Mucosa of gallbladder (tissue), 1 donor: ENCODE data around the gene GRIN2A. TPM values are rescaled to one million over a fixed set of nuclear protein-coding genes. Genes with fewer than 3 reads are reported as not detected.

ENCODE experiments used
- DNase-seq: peaks from one replicate; pipeline ENCODE4 v3.0.0-alpha.2; 2020; ENCODE audit warnings: low spot score
- total RNA-seq: library from RNA; stranded (reverse); gene quantifications from one replicate; pipeline ENCODE4 v1.2.1, GENCODE V29; 2021
- donor health status: DM: no; HTN: no; CAD: no.

Gene GRIN2A
- total RNA-seq, 1 donor from 2014 or later: 62.8 TPM

DNA sequence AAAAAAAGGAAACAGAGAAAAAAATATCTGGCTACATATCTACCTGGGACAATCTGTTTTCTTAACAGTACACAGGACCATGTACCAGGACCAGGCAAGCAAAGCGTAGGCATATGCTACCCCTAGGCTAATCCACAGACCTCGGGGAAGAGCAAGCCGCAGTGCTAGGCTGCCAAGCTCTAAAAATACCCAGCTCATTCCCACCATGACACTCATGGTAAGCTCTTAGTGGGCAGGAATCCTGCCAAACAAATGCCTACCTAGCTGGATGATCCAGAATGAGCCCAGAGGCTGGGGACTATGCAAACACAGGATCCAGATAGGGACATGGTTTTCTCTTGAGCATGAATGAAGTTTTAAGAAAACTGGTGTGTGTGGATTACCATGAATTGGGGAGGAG lies 95.6 kb downstream of the GRIN2A start:
- no peak for DNase-seq

DNA sequence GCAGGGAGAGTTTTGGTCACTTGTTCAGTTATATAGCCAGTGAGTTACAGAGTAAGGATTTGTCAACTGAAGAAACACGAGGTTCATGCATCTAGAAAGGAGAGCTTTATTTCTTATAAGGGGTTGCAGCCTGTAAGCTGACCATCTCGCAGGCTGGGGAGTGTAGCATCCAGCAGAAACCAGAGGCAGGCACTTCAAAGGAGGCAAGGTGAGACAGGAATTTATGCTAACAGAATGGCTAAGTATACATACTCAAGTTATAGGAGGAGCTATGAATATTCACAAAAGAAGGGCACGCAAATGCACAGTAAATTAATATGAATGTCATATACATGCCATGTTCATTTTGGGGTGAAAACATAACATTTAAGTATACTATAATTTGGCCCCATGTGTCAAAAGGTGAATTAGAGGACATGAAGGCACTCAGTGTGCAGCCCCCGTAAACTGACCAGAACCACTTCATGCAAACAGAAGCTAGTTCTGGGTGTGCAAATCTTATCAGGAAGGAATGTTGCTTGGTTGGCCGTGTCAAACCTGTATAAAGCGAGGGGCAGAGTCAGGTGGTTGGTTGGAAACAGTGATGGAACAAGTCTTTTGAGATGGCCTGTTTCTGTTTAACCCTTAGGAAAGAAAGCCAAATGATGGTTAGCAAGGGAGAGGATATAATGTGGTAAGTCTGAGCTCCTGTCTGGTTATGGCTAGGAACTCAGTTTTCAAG lies 97.0 kb downstream of the GRIN2A start:
- DNase-seq: no peak

DNA sequence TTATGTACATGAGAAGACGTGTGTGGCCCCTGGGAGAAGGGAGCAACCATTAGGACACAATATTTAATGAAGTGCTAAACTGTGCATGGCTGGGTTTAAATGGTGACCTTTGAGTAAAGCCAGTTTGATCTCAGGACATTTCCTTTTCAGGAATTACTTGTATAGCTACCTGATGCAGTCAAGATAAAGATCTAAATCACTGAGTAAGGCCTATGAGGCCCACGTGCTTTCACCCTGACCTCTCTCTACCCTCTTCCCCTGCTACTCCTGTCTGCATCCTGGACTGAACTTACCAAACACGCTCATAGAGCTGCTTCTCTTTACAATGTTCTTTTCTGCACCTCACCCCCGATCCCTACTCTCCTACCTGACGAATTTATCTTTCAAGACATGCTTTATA lies 98.9 kb downstream of the GRIN2A start:
- no peak for DNase-seq

DNA sequence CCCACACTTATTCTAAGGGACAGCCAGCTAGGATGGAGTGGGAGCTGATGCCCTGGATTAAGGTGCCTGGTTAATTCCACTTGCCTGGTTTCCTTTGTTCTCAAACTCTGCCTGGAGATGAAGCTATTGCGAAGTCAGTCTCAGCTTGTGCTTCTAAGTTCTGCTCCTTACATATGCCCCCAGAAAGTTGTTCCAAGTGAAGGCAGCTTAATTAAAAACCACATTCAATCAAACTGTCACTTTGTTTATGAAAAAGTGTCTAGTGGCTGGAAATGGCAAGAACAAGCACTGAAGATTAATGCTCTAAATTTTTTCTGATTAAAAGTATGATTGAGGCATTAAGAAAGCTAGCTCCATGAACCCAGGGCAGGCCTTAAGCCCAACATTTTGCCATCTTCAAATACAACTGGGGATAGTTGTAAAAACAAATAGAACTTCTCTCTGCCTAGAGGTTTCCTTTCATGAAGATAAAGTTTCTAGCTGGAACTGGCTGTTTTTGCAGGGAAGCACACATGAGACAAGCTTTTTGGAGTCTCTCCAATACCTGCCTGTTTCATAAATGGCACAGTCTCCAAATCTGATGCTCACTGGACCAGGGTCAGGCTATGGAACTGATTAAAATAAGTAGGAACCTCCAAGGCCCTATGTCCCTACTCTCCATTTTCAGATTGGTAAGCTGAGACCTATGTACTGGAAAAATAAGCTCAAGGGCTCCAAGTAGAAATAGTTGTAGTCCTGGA lies 100.9 kb downstream of the GRIN2A start:
- DNase-seq: no peak

DNA sequence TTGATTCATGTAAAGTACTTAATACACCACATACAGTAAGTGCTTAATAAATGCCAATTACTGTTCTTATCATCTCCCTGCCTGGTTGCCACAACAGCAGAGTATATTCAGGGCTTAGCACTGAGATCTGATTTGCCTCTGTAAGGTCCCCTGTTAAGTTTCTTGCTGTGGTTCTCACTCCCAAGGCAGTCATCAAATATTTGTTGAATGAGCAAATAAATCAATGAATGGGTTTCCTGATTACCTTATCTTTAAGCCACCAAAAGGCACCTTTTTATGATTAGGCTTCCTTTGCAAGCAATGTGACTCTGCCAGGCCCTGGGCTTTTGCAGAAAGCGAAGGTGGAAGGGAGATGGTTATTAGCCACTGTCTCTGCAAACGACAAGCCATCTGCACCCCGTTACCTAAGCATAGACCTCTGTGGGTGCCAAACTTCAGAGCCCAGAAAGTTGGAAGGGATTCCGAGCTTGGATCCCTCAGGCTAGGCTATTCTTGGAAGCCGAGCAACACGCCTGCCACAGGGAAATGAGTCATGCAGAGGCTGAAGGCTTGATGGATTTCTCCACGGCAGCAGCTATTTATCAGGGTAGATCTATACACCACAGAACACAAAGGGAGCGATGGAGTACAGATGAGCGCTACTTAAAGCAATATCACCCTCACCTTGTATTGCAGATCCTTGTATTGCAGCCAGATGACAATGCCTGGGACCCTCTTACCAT lies 102.0 kb downstream of the GRIN2A start:
- DNase-seq: peak; percentile 81

DNA sequence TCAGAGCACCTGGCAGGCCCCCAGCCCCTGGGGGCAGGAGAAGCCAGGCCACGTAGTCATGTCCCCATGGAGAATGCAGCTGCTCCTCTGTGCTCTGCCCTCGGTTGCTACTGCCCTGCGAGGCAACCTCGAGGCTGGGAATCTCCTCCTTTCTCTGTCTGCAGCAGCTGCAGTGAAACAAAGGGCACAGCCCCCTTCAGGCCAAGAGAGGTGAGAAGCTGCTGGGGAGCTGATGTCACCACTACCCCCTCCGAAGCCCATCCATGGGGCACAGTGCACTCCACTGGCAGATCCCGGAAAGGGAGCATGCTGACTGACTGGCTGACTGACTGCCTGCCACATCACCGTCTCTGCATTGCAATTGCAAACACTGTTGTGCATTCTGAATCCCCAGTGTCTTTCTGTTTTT lies 103.7 kb downstream of the GRIN2A start:
- DNase-seq: no peak

DNA sequence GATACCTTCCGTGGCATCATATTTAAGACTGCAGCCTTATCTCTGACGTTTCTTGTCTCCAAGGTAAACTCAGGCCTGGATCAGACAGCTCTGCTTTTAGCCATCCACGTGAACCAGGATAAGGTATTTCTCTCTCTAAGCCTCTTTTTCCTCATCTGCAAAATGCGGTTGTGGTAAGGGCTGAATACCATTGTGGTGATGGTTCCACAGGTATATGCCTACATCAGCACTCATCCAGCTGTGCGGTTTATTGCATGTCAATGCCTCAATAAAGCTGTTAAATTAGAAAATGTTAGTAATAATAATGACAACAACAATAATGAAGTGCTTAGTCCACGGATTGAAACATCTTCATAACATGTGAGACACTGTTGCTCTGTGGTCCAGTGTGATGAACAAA lies 104.4 kb downstream of the GRIN2A start:
- no peak for DNase-seq

DNA sequence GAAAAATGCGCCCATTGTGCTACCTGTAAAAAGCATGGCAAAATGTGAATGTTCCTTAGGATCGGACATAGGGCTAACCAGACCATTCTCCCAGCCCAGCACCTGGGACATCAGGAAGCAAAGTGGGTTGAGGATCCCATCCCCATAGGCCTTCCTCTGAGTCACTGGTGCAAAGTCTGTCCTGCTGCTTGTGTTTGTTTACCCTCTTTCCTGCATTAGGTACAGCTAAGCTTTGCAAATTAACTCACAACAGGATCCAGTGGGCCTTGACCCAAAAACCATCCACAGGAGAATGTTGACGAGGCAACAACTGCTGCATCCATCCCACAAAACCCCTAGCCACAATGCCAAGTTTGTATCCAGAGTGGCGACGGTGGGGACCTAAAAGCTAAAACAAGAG lies 106.2 kb downstream of the GRIN2A start:
- DNase-seq: peak; percentile 38

DNA sequence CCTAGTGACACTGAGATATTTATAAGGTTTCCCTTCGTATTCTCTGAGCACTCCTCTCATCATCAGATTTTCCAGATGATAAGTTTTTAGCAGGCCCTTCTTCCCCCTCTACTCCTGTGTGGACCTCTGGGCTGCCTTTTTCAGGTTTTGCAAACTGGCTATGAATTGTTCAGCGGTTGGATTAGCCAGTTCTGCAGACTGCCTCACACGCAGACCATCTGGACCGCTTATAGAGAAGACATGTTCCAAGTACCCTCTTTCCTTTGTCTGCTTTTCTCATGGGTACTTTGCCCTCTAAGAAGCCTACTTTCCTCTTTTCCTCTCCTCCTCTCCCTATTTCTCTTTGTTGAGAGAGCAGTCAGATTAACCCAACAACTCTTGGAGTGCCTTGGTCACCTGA lies 111.6 kb downstream of the GRIN2A start:
- DNase-seq: no peak

DNA sequence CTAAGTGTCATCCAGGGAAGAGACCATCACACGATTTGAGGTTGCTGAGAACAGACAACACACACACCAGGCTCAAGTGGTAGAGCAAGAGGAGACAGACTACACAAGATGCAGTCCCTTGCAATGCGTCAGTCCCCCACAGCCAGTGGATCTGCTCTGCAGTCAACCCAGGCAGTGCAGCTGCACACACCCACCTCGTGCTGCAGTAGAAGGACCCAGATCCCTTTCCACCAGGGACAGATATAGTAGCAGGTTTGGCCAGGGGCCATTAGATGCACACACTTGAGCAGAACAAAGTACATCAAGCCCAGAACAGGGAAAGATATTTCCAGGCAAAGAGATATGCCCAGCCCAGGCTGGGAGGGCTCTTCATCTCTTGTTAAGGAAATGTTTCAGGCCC lies 112.9 kb downstream of the GRIN2A start:
- DNase-seq: no peak

DNA sequence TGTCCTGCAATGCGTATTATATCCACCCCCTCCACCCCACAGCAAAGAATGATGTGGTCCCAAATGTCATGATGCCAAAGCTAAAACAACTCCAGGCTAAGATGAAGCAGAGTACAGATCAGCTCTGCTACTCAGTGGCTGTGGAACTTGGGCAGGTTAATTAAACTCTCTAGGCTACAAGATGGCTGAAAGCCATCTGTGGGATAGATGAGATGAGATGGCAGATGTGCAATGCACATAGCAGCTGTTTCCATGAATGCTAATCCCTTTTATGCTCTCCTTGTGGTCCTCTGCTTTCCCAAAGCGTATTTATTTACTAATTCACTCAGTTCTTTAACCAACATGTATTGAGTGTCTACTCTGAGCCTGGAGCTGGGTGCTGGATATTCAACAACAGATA lies 114.4 kb downstream of the GRIN2A start:
- no peak for DNase-seq

DNA sequence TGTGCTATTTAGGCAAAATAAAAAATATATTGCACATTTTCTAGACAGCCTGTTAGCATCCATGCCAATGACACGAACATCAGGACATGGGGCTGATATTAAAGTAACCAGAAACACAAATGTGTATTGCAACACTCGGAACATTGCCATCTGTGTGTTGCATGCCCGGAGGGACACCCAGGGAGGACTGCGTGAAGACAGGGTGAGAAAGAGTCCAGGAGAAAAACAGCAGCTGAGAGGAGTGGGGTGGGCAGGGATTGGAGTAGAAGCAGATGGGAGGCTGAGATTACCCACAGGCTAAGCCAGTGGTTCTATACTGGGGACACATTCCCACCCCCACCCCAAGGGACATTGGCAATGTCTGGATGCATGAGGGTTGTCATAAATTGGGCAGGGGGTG lies 114.8 kb downstream of the GRIN2A start:
- DNase-seq: no peak

DNA sequence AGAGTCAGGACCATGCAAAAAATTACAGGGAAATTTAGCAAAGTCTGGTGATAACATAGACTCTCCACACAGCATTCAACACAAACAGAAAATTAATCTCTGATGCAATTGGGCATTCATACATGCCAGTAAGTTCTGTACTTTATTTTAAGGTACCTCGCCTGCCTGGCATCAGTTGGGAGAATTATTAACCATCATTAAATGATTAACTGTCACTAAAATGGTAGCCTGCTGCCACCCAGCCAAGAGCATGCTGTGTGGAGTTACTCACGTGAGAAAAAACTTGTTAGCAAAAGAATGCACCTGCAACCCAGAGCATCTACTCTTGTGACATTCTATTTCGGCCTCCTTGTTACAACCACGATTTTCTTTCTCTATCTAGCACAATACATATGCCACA lies 117.2 kb downstream of the GRIN2A start:
- DNase-seq: peak; percentile 28

DNA sequence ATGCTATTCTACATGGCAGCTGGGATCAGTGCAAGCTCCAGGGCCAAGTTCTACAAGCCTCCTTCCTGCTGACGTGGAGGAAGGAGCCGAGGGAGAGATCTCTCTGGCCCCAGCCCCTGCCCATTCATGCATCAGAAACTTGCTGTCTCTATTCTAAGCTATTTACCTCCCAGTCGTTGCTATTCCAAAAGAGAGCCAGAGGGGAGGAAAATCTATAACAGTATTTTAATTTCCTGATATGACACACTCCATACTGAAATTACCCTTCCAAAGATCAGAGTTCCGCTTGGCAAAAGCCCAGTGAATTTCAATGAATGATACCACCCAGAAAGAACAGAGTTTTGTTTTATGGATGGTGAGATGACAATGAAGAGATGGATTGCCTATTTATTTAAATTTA lies 133.4 kb downstream of the GRIN2A start:
- DNase-seq: peak; percentile 45

DNA sequence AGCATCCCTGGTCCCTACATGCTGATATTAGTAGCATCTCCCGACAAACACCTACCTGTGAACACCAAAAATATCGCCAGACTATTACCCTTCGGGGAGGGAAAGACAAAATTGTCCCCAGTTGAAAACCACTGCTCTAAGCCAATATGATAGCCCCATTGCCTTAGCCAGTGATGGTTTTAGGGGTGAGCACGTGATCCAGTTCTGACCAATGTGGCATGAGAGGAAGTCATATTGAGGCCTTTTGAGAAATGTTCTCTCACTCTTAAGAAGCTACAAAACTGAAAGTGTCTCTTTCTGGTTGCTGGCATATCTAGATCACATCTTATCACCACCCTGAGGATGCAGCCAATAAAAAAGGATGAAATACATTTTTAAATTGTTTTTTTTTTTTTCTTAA lies 136.3 kb downstream of the GRIN2A start:
- no peak for DNase-seq

DNA sequence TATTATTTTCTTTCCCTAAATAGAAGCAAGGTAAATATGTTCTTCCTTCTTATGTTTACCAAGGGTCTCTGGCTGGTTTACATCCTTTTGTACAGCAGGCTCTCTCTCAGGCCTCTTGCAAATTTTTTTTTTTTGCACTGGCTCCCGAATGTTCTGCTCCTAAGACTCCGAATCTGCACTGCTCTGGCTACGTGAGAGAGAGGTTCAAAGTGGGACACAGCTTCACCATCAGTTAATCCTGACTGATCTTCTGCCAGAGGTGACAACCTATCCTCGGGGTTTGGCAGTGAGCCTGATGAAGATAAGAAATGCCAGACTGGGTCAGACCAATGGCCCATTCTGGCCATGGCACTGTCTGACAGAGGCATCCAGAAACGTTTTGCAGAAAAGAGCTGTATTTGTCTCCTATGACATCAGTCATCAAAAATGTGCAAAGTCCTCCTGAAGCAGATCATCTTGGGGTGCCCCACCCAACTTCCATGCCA lies 136.9 kb downstream of the GRIN2A start:
- peak; percentile 17 for DNase-seq

DNA sequence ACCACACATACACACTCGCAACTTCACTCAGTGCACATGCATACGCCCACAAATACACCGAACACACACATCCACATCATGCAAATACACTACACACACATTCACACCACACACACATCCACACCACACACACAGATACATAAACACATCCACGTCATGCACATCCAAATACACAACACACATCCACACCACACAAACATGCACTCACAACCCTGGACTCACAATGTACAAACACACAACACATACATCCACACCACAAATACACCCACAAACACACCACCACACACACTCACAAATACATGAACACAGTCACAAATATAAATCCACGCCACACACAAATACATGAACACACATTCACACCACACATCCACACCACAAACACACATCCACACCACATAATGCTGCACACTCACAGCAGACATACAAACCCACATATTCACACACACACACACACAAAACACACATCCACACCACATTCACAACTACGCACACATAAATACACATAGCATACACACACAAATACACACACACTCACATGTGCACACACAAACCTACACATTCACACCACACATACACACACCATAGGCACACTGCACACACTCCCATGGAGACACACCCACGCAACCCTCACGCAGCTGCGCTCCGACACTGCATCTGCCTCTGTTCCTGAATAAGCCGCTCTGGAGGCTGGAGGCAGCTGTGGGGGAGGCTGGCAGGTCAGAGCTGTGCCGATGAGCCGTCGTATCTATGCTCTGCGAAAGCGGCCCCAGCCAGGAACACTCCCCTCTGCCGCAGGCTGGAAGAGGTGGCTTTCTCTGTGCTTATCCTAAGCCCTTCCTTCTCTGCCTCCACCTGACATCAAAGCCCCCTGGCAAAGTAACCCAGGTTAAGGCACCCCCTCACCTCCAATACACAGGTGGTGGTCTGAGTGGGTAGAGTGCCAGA lies 141.8 kb downstream of the GRIN2A start:
- DNase-seq: no peak

DNA sequence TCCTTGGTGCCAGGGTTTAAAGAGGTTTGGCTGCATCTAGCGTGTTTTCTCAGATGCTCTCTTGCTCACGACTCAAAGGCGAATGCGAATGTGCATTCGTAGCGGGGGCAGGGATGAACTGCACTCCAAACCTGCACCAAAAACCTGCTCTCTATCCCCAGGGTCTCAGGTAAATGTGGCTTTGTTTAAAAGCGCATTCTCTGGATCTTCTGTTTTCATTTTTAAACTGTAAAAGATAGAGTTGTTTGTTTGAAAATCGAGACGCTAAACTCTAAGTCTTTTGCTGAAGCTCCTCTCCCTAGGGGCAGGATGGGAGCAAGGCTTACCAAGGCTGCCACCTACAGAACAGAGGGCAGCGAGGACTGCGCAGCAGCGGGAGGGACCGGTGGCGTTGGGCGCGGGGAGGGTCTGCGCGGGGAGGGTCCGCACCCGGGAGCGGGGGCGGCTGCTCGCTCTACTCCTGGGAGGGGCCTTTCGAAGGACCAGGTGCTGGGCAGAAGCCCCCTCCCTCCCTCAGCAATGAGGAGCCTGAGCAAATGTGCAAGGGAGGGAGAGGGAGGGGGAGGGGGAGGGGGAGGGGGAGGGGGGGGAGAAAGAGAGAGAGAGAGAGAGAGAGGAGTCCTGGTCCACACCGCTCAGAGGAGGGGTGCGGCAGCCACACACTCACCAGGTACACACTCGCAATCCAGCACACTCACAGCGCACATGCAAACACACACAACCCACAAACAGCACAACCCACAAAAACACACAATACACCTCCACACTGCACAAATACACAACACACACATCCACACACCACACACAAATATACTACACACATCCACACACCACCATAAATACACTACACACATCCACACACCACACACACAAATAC lies 142.8 kb downstream of the GRIN2A start:
- peak; percentile 12 for DNase-seq

DNA sequence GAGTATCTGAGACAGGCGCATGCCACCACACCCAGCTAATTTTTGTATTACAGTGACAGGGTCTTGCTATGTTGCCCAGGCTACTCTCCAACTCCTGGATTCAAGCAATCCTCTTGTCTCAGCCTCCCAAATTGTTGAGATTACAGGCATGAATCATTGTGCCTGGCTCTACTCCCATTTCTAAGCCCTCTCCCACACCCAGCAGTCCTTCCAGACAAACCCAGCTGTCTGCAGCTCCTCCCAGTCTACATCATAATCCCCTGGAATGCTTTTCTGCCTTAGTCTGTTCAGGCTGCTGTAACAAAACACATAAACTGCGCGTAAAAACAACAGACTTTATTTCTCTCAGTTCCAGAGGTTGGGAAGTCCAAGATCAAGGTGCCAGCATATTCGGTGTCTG lies 144.5 kb downstream of the GRIN2A start:
- DNase-seq: no peak

DNA sequence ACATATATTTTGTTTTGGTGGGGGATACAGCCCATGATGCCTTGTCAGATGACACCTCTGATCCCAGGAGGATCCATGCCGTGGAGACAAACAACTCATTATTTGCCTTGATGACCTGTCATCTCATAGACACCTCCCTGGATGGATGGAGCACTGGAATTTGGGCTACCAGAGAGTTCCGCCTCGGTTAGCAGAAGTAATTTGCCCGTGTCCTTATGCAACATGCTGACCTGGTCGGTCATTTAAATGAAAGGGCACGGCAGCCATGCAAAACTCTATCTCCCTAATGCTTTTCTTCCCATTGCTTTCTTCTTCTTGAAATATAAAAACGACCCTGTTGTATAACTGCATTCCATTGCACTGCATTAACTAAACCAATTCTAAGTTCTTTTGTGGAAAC lies 145.3 kb downstream of the GRIN2A start:
- DNase-seq: no peak

DNA sequence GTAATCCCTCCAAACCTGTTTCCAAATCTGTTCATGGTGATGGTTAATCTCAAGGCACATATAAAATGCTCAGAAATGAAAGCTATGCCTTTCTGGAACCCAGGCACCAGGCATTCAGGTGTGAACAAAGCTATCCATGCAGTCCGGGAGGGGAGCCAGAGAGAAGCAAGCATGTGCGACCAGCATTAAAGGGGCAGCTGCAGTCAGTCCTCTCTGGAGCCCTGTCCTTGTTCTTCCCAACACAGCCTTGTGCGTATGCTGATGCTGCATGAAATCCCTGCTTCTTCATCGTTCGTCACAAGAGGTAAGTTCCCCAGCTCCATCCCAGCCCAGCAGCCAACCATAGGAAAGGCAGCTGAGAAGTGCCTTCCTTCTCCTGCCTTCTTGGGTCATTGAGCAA lies 148.7 kb downstream of the GRIN2A start:
- no peak for DNase-seq
